WTC11 (cell line): Measurements from ENCODE around the gene ZNF14. TPM values are rescaled to one million over a fixed set of nuclear protein-coding genes. Genes with fewer than 3 reads are reported as not detected.
"Not testable (repeated sequence)": the region's sequence is repeated elsewhere in the genome, so short reads cannot be mapped to it uniquely, and the experiment has no call there.

Experiments used
- ATAC-seq: fragments of 200-7000 bp; cut with Tn5 transposase; 2 replicates; pipeline ENCODE4 v1.10.0; 2021; ENCODE audit warnings: mild to moderate bottlenecking, moderate library complexity
- CTCF ChIA-PET: fragments of 300-600 bp; sonication (Branson Sonifier 250); formaldehyde crosslinking; loops from one replicate; lab custom pipeline; 2021; ENCODE audit warnings: antibody characterized with exemption; lab: Charles Lee
- POLR2A ChIA-PET: fragments of 350-600 bp; sonication (Branson Sonifier 250); formaldehyde crosslinking; loops from one replicate; lab custom pipeline; 2021; ENCODE audit warnings: antibody characterized with exemption; lab: Charles Lee
- DNase-seq: peaks from one replicate; pipeline ENCODE4 v3.0.0; 2021; ENCODE audit warnings: low spot score
- H3K27ac Mint-ChIP-seq: 2 replicates; pipeline ENCODE4 v1.8.0; 2021; ENCODE audit warnings: mixed read lengths
- H3K27me3 Mint-ChIP-seq: 2 replicates; pipeline ENCODE4 v1.8.0; 2021; ENCODE audit warnings: low read depth, mild to moderate bottlenecking, moderate library complexity, mixed read lengths
- H3K36me3 Mint-ChIP-seq: 2 replicates; pipeline ENCODE4 v1.8.0; 2021; ENCODE audit warnings: mixed read lengths
- H3K4me1 Mint-ChIP-seq: 2 replicates; pipeline ENCODE4 v1.8.0; 2022; ENCODE audit warnings: mixed read lengths
- H3K4me3 Mint-ChIP-seq: 2 replicates; pipeline ENCODE4 v1.8.0; 2021; ENCODE audit warnings: mild to moderate bottlenecking, moderate library complexity, mixed read lengths
- H3K9me3 Mint-ChIP-seq: 2 replicates; pipeline ENCODE4 v1.8.0; 2021; ENCODE audit warnings: mixed read lengths
- AFF4 ChIP-seq: sonication (generic); formaldehyde crosslinking; IDR thresholded peaks from 2 replicates; pipeline ENCODE4 v1.8.1; 2023; ENCODE audit warnings: mild to moderate bottlenecking, missing genetic modification reagents, borderline replicate concordance
- E2F5 ChIP-seq: sonication (generic); formaldehyde crosslinking; IDR thresholded peaks from 2 replicates; pipeline ENCODE4 v1.8.1; 2022; ENCODE audit warnings: mild to moderate bottlenecking, moderate library complexity, missing genetic modification reagents
- FOXP1 ChIP-seq: sonication (generic); formaldehyde crosslinking; IDR thresholded peaks from 2 replicates; pipeline ENCODE4 v1.8.0; 2022; ENCODE audit warnings: missing genetic modification reagents, mild to moderate bottlenecking, moderate library complexity, borderline replicate concordance
- MYBL2 ChIP-seq: sonication (generic); formaldehyde crosslinking; IDR thresholded peaks from 2 replicates; pipeline ENCODE4 v1.8.1; 2023; ENCODE audit warnings: mild to moderate bottlenecking, moderate library complexity, missing genetic modification reagents
- NFYB ChIP-seq: sonication (generic); formaldehyde crosslinking; conservative IDR thresholded peaks from 2 replicates; pipeline ENCODE4 v1.8.0; 2022; ENCODE audit warnings: low read depth, missing genetic modification reagents
- NR3C1 ChIP-seq: sonication (generic); formaldehyde crosslinking; conservative IDR thresholded peaks from 2 replicates; pipeline ENCODE4 v1.8.1; 2023; ENCODE audit warnings: low read depth, mild to moderate bottlenecking, missing genetic modification reagents
- TEAD1 ChIP-seq: sonication (generic); formaldehyde crosslinking; IDR thresholded peaks from 2 replicates; pipeline ENCODE4 v1.8.0; 2022; ENCODE audit warnings: mild to moderate bottlenecking, missing genetic modification reagents
- TP53 ChIP-seq: sonication (generic); formaldehyde crosslinking; IDR thresholded peaks from 2 replicates; pipeline ENCODE4 v1.8.1; 2023; ENCODE audit warnings: mild to moderate bottlenecking, missing genetic modification reagents
- total RNA-seq: library from RNA; stranded (reverse); gene quantifications from 3 replicates; pipeline ENCODE4 v1.2.3, GENCODE V29; 2021
- TF ChIP-seq, protein P1 (sequence below): sonication (generic); formaldehyde crosslinking; IDR thresholded peaks from 2 replicates; pipeline ENCODE4 v1.8.0; 2023; ENCODE audit warnings: missing genetic modification reagents
- TF ChIP-seq, protein P2 (sequence below): sonication (generic); formaldehyde crosslinking; IDR thresholded peaks from 2 replicates; pipeline ENCODE4 v1.8.1; 2022; ENCODE audit warnings: mild to moderate bottlenecking, missing genetic modification reagents, moderate library complexity, borderline replicate concordance
- TF ChIP-seq, protein P3 (sequence below): fragments of 250-450 bp; sonication (Bioruptor Pico); IDR thresholded peaks from 2 replicates; pipeline ENCODE4 v1.8.0; 2021; ENCODE audit warnings: mild to moderate bottlenecking
- TF ChIP-seq, protein P4 (sequence below): sonication (generic); formaldehyde crosslinking; IDR thresholded peaks from 2 replicates; pipeline ENCODE4 v1.8.0; 2022; ENCODE audit warnings: missing genetic modification reagents
- TF ChIP-seq, protein P5 (sequence below): sonication (generic); formaldehyde crosslinking; IDR thresholded peaks from 2 replicates; pipeline ENCODE4 v1.8.1; 2022; ENCODE audit warnings: low read depth, missing genetic modification reagents, borderline replicate concordance

Gene ZNF14
- total RNA-seq, 1 experiment from 2014 or later = 5.7 TPM

DNA sequence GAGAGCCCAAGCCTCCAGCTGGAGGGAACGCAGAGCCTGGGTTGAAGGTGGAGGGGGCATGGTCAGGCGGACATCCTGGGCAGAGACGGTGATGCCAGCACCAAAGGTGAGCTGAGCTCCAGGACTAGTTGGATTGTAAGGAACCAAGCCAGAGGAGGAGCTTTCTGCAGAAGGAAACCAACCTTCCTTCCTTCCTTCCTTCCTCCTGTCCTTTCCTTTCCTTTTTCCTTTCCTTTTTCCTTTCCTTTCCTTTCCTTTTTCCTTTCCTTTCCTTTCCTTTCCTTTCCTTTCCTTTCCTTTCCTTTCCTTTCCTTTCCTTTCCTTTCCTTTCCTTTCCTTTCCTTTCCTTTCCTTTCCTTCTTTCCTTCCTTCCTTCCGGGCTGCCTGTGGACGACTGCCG lies 11.0 kb upstream of the ZNF14 start:
- H3K27ac Mint-ChIP-seq, POLR2A ChIA-PET, ATAC-seq, H3K4me1 Mint-ChIP-seq, H3K36me3 Mint-ChIP-seq, H3K9me3 Mint-ChIP-seq, H3K4me3 Mint-ChIP-seq, DNase-seq: not testable (repeated sequence)
- CTCF ChIA-PET = interaction anchor here (0.6 kb wide), 1 partner anchor 163 kb away, joined by 5 read pairs; no protein-coding TSS in a partner anchor
- H3K27me3 Mint-ChIP-seq = peaks cover 17% of the 10 kb centered on the region

DNA sequence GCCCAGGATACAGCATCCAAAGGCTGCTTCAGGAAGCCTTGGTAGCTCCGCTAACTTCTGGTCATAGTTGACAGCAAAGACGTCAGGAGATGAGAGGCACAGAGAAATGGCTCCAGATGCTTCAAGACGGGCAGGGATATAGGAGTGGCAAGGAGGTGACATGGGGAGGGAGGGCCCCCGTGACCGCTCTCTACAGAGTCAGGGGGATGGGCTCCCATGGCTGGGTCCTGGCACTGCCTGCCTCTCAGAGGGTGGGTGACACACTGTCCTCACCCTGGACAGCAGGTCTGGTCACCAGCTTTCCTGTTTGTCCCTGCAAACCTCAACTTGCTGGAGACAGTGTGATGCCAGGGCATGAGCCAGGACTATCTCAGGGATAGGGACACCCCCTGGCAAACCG lies 10.3 kb upstream of the ZNF14 start:
- Mint-ChIP-seq H3K27me3 (peaks cover 17% of the 10 kb centered on the region), H3K4me3 (no peak overlapping the region), H3K4me1 (no peaks in the 10 kb centered on the region), H3K9me3 (no peaks in the 10 kb centered on the region), H3K27ac (no peak overlapping the region), H3K36me3 (no peaks in the 10 kb centered on the region)
- TF ChIP-seq, protein P1, sequence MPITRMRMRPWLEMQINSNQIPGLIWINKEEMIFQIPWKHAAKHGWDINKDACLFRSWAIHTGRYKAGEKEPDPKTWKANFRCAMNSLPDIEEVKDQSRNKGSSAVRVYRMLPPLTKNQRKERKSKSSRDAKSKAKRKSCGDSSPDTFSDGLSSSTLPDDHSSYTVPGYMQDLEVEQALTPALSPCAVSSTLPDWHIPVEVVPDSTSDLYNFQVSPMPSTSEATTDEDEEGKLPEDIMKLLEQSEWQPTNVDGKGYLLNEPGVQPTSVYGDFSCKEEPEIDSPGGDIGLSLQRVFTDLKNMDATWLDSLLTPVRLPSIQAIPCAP (CRISPR knock-in tag) = no peak
- TF ChIP-seq, protein P2, sequence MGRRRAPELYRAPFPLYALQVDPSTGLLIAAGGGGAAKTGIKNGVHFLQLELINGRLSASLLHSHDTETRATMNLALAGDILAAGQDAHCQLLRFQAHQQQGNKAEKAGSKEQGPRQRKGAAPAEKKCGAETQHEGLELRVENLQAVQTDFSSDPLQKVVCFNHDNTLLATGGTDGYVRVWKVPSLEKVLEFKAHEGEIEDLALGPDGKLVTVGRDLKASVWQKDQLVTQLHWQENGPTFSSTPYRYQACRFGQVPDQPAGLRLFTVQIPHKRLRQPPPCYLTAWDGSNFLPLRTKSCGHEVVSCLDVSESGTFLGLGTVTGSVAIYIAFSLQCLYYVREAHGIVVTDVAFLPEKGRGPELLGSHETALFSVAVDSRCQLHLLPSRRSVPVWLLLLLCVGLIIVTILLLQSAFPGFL (CRISPR knock-in tag) = no peak
- TF ChIP-seq, protein P3, sequence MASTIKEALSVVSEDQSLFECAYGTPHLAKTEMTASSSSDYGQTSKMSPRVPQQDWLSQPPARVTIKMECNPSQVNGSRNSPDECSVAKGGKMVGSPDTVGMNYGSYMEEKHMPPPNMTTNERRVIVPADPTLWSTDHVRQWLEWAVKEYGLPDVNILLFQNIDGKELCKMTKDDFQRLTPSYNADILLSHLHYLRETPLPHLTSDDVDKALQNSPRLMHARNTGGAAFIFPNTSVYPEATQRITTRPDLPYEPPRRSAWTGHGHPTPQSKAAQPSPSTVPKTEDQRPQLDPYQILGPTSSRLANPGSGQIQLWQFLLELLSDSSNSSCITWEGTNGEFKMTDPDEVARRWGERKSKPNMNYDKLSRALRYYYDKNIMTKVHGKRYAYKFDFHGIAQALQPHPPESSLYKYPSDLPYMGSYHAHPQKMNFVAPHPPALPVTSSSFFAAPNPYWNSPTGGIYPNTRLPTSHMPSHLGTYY (CRISPR knock-in tag) = no peak
- TF ChIP-seq NR3C1 (CRISPR knock-in tag) (no peak), FOXP1 (CRISPR knock-in tag) (no peak)
- TF ChIP-seq, protein P4, sequence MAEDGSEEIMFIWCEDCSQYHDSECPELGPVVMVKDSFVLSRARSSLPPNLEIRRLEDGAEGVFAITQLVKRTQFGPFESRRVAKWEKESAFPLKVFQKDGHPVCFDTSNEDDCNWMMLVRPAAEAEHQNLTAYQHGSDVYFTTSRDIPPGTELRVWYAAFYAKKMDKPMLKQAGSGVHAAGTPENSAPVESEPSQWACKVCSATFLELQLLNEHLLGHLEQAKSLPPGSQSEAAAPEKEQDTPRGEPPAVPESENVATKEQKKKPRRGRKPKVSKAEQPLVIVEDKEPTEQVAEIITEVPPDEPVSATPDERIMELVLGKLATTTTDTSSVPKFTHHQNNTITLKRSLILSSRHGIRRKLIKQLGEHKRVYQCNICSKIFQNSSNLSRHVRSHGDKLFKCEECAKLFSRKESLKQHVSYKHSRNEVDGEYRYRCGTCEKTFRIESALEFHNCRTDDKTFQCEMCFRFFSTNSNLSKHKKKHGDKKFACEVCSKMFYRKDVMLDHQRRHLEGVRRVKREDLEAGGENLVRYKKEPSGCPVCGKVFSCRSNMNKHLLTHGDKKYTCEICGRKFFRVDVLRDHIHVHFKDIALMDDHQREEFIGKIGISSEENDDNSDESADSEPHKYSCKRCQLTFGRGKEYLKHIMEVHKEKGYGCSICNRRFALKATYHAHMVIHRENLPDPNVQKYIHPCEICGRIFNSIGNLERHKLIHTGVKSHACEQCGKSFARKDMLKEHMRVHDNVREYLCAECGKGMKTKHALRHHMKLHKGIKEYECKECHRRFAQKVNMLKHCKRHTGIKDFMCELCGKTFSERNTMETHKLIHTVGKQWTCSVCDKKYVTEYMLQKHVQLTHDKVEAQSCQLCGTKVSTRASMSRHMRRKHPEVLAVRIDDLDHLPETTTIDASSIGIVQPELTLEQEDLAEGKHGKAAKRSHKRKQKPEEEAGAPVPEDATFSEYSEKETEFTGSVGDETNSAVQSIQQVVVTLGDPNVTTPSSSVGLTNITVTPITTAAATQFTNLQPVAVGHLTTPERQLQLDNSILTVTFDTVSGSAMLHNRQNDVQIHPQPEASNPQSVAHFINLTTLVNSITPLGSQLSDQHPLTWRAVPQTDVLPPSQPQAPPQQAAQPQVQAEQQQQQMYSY (CRISPR knock-in tag) = no peak
- no peak for DNase-seq
- no peak for ATAC-seq
- CTCF ChIA-PET = interaction anchor here (0.6 kb wide), 1 partner anchor 164 kb away, joined by 5 read pairs; no protein-coding TSS in a partner anchor
- POLR2A ChIA-PET = interaction anchor here (0.6 kb wide), 1 partner anchor 57 kb away, joined by 4 read pairs; no protein-coding TSS in a partner anchor

GRCh38 chr19:19742773-19743172 lies 9.9 kb upstream of the ZNF14 start:
- ATAC-seq (no peak), DNase-seq (no peak)
- Mint-ChIP-seq H3K27me3 (peaks cover 17% of the 10 kb centered on the region), H3K36me3 (no peaks in the 10 kb centered on the region), H3K4me1 (no peaks in the 10 kb centered on the region), H3K9me3 (no peaks in the 10 kb centered on the region), H3K4me3 (no peak overlapping the region), H3K27ac (no peak overlapping the region)
- ChIA-PET CTCF (no interaction called here), POLR2A (interaction anchor here (0.6 kb wide), 1 partner anchor 57 kb away, joined by 4 read pairs; no protein-coding TSS in a partner anchor)
- TF ChIP-seq AFF4 (no peak), NFYB (no peak), E2F5 (CRISPR knock-in tag) (no peak), TEAD1 (no peak), MYBL2 (CRISPR knock-in tag) (no peak), TP53 (CRISPR knock-in tag) (no peak)
- TF ChIP-seq, protein P5, sequence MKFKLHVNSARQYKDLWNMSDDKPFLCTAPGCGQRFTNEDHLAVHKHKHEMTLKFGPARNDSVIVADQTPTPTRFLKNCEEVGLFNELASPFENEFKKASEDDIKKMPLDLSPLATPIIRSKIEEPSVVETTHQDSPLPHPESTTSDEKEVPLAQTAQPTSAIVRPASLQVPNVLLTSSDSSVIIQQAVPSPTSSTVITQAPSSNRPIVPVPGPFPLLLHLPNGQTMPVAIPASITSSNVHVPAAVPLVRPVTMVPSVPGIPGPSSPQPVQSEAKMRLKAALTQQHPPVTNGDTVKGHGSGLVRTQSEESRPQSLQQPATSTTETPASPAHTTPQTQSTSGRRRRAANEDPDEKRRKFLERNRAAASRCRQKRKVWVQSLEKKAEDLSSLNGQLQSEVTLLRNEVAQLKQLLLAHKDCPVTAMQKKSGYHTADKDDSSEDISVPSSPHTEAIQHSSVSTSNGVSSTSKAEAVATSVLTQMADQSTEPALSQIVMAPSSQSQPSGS (CRISPR knock-in tag) = no peak
- TF ChIP-seq, protein P4 (CRISPR knock-in tag) = no peak
